Inflammatory macrophage (primary cell): ENCODE results near the gene OPCML.

Experiments used
- DNase-seq, 2 donors: peaks; one replicate each; pipeline ENCODE4 v3.0.0-alpha.2; 2020 to 2022

Gene OPCML

DNA sequence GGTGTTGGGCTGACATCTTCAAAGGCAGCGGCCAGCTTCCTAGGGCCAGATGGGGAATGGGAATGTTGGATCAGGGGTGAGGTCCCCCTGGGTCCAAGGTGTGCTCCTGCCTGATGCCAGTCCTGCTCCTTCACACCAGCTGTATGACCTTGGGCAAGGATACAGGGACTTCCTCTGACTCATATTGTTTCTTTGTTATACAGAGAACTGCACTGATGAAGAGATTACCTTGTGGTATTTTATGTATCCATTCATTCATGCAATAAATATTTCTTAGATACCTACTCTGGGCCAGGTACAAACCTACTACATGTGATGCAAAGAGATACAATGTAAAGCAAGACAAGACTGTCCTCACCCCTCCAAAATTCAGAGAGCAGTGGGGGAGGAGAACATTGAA is 3.9 kb upstream of the OPCML start:
- no peak for DNase-seq

DNA sequence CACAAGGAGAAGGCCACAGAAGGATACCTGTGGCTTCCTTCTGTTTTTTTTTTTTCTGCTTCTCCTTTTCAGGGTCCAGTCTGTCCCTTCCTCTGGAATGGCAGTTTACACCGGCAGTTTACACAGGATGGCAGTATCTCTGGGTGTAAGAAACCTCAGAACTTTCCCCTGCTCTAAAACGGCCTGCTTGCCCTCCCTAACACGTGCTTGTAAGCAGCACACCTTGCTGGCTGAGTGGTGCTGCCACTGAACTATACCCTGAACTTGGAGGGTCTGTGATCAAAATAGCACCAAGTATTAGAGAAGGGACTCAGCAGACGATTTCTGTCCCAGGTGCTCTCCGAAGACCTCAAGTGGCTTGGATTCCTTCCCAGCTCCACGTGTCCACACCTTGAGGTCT is 904 bp upstream of the OPCML start:
- DNase-seq = no peak

GRCh38 chr11:133531458-133531857 is 843 bp downstream of the OPCML start:
- no peak for DNase-seq

DNA sequence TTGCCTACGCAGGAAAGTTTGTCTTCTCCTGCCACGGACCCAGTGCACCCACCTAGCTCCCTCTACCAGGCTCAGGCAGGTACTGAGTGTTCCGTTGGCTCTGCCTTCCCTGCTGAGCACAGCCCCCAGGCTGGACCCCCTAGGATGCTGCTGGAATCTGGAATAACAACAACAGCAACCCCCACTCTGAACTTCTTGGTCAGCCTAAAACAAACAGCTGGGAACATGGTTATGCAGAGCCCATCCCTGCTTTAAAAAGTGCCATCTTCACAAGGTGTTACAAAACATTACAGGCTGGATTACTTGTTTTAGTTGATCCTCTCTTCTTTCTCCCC is 1.8 kb downstream of the OPCML start:
- DNase-seq = no peak

DNA sequence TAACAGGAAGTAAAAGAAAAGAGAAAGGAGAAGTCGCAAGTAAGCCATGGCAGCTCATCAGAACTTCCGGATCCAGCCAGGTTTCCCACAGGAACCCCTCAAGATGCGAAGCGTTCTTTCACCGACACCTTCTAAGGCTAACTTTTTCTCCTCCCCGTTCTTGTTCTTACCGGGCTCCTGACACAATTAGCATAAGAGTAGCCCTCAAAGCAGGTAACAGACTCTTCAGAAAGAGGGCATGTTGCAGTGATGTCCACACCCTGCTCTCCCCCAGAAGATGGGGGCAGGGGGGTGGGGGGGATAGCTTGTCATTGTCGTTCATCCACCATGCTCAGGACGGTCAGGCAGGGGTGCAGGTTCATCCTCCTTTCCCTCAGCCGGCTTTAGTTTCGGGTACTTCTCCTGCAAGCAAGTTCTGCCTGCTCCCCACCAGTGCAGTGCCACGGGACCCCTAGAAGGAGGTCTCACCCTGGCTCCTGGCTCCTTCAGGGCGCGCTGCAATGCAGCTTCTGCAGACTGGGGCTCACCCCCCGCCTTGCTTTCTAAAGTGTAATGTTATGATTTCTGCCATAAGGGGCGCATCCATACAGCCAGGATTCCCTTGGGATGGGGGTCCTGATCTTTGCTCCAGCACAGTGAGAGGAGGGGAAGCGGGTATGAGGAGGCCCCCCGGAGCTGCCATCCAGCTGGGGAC is 2.3 kb downstream of the OPCML start:
- no peak for DNase-seq

DNA sequence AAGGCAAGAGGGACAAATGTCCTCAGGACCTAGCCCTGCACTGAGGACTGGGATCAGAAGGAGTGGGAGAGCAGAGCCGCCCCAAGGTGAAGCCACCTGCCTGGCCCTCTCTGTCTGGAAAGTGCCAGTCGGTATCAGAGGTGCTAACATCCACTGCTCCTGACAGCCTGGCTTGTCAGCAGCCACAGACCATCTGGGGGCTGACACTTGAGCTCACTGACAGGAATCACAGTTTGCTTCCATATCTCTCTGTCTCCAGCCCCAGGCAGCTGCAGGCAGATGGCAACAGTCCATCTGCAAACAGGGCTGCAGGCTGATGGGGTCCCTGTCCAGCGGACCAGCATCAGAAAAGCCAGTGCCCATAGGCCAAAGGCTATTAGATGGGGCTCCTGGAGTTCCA is 5.5 kb downstream of the OPCML start:
- DNase-seq = no peak

DNA sequence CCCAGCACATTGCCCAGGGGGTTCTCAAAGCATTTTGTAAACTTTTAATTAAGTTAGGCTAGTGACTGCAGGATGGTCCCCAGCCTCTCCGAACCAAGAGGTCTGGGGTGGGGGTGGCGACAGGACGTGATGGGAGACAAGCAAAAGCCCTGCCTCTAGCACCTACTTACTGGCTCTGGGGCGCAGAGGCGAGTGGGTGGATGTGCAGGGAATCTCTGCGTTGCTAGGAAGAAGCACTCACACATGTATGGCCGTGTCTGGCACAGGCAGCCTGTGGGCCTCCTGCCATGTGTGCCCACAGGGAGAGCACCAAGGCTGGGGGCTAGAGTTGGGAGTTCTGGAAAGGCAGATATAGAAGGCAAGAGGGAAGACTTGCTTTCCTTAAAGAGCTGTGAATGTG is 6.3 kb downstream of the OPCML start:
- DNase-seq = no peak

DNA sequence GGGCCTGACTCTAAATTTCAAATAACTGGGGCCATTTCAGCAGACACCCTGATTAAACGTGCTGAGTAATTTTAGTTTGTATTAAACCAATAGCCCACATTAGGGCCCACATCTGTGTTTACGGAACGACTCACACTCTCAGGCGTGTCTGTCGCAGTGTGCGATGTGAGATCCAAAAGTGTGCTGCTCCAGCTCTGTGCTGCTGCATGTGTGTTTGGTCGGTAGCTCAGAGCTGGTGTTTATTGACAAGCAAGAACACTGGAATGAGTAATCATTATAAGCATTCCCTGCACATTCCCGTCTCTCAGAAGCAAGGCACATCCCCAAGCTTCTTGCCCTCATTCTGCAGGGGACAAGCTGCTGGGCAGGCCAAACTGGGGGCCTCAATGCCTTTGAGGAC is 7.8 kb downstream of the OPCML start:
- no peak for DNase-seq

DNA sequence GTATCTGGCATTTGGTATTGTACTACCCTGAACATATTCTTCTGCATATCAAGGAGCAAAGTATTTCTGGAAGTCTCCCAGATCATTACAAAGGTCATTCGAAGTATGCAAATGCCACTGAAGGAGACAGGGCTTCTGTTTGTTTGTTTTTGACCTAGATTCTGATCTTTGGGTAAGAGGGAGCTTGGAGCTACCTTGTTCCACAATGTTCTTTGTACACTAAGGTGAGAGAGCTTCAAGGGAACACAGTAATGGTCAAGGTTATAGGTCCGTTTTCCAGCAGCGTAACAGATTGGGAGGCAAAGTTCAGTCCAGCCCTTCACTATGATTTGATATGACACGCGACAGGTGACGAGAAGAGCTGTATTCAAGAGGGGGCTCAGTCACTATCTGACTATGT is 10.0 kb downstream of the OPCML start:
- DNase-seq = no peak

GRCh38 chr11:133521502-133521901 is 10.8 kb downstream of the OPCML start:
- no peak for DNase-seq

DNA sequence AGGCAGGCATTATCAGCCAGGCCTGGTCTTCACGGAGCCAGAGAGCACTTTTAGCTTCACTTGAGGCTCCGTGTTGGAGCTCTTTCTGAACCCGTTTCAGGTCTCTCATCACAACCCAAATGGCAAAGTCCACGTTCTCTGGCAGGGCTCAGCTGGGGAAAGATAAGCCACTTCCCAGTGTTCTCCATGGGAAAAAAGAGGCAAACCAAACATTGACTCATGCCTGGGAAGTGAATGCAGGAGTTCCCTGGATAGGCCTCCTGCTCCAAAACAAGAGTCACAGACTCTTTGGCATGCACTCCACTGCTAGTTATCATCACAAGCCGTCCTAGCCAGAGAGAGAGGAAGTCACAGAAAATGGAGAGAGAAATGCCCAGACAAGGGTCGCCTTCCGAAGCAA is 11.6 kb downstream of the OPCML start:
- DNase-seq = no peak

DNA sequence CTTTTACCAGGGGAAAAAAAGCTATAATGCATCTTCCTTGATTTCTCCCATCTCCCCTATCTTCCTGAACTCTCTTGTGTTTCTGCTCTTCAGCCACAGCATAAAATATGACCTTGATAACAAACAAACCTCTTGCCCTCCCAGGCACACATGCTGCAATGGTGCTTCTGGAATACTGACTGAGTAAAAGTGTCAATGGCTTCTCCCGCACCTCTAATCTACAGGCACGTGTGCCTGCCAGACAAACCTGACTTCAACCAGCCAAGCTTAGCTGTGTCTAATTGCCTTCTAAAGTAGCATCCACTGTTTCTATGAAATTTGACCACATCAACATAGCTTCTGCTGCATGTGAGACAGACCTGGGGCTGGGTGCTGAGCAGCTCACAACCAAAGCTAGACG is 12.7 kb downstream of the OPCML start:
- no peak for DNase-seq

DNA sequence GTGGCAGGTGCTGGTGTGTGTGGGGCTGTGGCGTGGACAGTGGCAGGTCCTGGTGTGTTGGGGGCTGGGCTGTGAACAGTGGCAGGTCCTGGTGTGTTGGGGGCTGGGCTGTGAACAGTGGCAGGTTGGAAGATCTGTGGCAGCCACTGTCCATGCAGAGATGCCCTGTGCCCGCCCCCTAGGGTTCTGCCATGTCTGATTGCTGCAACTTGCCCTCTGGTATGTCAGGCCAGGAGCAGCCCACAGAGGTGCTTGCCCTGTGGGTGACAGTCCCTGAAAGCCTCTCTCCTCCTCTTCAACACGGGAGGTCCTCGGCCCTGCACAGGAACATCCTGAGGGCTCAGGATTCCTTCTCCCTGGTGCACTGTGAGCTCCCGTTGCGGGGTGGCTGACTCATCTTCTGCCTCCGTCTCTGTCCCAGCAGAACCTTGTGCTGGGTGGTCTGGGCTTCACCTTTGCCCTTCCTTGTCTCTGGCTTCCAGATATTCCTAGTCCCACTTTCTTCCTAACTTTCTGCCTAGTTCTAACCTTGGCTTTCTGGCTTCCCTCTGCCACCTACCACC is 13.5 kb downstream of the OPCML start:
- no peak for DNase-seq

GRCh38 chr11:133516845-133517244 is 15.5 kb downstream of the OPCML start:
- no peak for DNase-seq

- no peak for DNase-seq
Observed at GRCh38 chr11:133515107-133515506, 17.2 kb downstream of the OPCML start.

DNA sequence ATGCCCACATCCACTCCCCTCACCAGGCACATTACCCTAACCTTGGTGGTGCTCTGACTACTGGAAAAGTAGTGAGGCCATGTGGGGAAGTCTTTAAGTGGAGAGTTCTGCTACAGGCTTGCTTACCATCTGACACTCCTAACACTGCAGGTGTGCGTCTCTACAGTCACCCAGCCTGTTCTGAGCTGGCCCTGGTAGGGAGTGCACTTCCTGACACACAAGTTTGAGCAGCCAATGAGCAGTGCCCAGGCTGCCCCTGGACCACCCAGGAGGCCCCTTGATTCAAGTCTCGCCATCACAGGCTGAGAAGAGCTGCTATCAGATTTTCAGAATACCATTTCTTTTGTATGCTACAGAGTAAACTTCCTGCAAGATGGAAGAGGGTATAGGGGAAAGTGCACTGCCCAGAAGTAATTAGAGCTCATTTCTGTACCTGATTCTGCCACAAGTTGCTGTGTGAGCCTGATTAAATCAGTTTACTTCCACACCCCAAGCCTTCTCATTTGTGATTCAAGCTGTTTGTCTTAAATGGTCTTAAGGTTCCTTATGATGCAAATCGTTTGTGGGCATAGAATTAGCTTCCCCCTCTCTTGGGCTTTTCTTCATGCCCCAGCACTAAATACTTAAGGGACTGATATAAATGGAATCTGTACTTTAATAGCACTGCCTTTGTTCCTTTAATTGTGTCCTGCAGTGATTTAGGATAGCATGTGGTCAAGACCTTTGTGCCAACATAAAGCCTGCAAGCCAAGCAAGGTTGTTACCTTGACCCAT is 22.2 kb downstream of the OPCML start:
- DNase-seq = no peak

- DNase-seq = no peak
Observed at GRCh38 chr11:133508468-133508867, 23.8 kb downstream of the OPCML start.

GRCh38 chr11:133507185-133507584 is 25.1 kb downstream of the OPCML start:
- DNase-seq = no peak

DNA sequence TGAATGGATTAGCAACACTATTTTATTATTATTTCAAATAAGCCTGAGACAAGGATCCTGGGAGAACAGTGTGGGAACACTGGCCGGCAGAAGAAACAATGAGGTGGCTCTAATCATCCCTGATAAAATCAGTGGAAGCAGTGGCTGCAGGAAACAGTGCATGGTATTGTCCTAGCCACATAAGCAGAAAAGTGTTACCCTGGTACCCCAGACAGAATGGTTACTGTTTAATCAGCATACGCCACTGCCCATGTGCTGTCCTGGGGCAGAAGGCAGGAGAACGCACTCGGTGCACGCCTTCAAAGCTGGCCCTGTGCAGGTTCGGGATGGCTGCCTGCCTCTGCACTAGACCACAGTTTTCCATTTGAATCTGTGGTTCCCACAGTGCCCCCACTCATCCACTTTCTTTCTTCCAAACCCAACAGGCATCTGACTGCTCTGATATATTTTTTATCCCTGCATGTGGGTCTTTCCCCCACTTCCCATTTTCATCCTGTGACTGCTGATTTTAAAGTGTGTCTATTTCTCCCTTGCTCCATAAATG is 25.7 kb downstream of the OPCML start:
- DNase-seq = no peak

GRCh38 chr11:133506023-133506422 is 26.3 kb downstream of the OPCML start:
- no peak for DNase-seq

DNA sequence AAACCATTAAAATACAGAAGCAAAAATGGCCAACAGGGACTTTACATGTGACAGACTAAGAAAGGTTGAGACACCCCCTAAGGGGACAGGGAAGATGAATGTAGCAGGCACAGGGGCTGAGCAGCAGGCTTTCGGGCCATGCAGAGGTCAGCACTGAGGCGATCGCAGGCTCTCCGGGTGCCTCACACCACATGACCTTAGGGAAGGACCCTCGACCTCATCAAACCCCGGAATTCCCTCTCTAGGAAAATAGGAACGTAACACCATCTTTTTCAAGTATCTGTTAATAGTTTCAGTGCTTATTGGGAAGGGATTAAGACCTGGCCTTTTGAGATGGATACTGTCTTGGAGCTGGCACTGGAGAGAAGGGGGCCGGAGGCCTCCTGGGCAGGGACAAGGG is 27.4 kb downstream of the OPCML start:
- no peak for DNase-seq

DNA sequence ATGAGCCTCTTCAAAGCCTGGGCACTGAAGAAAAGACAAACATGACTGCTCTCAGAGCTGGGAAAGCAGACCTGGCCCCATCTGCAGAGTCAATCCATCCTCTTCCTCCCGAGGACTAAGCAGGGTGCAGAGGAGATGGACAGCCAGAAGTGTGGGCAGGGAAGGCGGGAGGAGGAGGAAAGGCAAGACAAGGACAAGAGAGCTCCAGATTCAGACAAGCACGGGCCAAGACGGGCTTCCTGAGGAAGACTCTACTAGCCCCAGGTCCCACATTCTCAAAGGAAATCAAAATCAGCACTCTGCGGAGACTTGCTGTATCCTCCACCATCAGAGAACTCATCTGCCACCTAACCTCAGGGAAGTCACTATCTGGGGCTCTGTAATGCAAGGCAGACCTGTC is 28.5 kb downstream of the OPCML start:
- DNase-seq = no peak

- DNase-seq = no peak
Observed at GRCh38 chr11:133503236-133503635, 29.1 kb downstream of the OPCML start.
